Panc1 (cell line): ENCODE measurements around the gene ZDBF2. TPM values are rescaled to one million over a fixed set of nuclear protein-coding genes. Genes with fewer than 3 reads are reported as not detected.

Source experiments
- ATAC-seq: fragments of 200-7000 bp; cut with Tn5 transposase; 2 replicates; pipeline ENCODE4 v1.9.1; 2020; ENCODE audit warnings: mild to moderate bottlenecking, moderate library complexity
- BruUV-seq: library from RNA; stranded (reverse); fragments of 400-500 nt; replicated peaks from 2 replicates; lab custom pipeline; 2021; lab: Mats Ljungman, UMichigan
- CTCF ChIA-PET: fragments of 300-600 bp; sonication (Branson Sonifier 250); formaldehyde crosslinking; loops from one replicate; lab custom pipeline; 2022; ENCODE audit warnings: antibody characterized with exemption; lab: Charles Lee
- POLR2A ChIA-PET: fragments of 300-600 bp; sonication (Branson Sonifier 250); formaldehyde crosslinking; loops from one replicate; lab custom pipeline; 2022; ENCODE audit warnings: antibody characterized with exemption; lab: Charles Lee
- DNase-seq: peaks from one replicate; pipeline ENCODE4 v3.0.0-alpha.2; 2010; ENCODE audit warnings: low read depth, low spot score
- H3K27ac ChIP-seq: 2 replicates; pipeline ENCODE4 v1.5.1; 2011; ENCODE audit warnings: mild to moderate bottlenecking, low read length, inconsistent platforms
- H3K27me3 ChIP-seq: fragments of 200-500 bp; sonication (Bioruptor generic); 2 replicates; pipeline ENCODE4 v1.6.0; 2014; ENCODE audit warnings: low read length, inconsistent platforms; ENCODE audit not compliant: control insufficient read depth, insufficient read depth
- H3K36me3 ChIP-seq: fragments of 200-500 bp; sonication (Bioruptor generic); 2 replicates; pipeline ENCODE4 v1.5.1; 2014; ENCODE audit warnings: inconsistent platforms, mild to moderate bottlenecking, low read length, moderate library complexity; ENCODE audit not compliant: control insufficient read depth, insufficient read depth
- H3K4me1 ChIP-seq: 2 replicates; pipeline ENCODE4 v1.5.1; 2011; ENCODE audit warnings: inconsistent platforms, mild to moderate bottlenecking, low read length, moderate library complexity; ENCODE audit not compliant: control insufficient read depth, insufficient read depth
- H3K4me3 ChIP-seq, 2 experiments: 2 replicates each; pipeline ENCODE4 v1.5.1; 2011 to 2012; ENCODE audit warnings: low read depth in 2 of 2, low read length in 2 of 2, mild to moderate bottlenecking in 2 of 2, inconsistent platforms in 1 of 2, moderate library complexity in 1 of 2
- H3K9me3 ChIP-seq: fragments of 200-500 bp; sonication (Bioruptor generic); 2 replicates; pipeline ENCODE4 v1.5.1; 2014; ENCODE audit warnings: low read depth, mild to moderate bottlenecking, inconsistent platforms, low read length, moderate library complexity; ENCODE audit not compliant: control insufficient read depth, insufficient read depth
- POLR2AphosphoS5 ChIP-seq: IDR thresholded peaks from 2 replicates; pipeline ENCODE4 v1.6.1; 2012; ENCODE audit warnings: mild to moderate bottlenecking, low read depth, low read length, moderate library complexity
- SIN3A ChIP-seq: IDR thresholded peaks from 2 replicates; pipeline ENCODE4 v1.6.1; 2012; ENCODE audit warnings: low read depth, mild to moderate bottlenecking, low read length, moderate library complexity, borderline replicate concordance; ENCODE audit not compliant: insufficient read depth
- TCF7L2 ChIP-seq: IDR thresholded peaks from 2 replicates; pipeline ENCODE4 v1.6.1; 2011; ENCODE audit warnings: mild to moderate bottlenecking, low read depth, low read length, inconsistent platforms
- in situ Hi-C: cut with HindIII; loops from 2 replicates; pipeline ENCODE4 v1.10.0; 2016; ENCODE audit warnings: low sequenced_read_pairs, low pct_unique_long_range_greater_than_20kb
- intact Hi-C: fragments of 100-400 bp; cut with micrococcal nuclease; formaldehyde crosslinking; loops from one replicate; pipeline ENCODE4 v1.10.0; 2022; ENCODE audit not compliant: unreplicated experiment
- total RNA-seq: library from RNA; stranded (reverse); gene quantifications from one replicate; pipeline ENCODE4 v1.2.1, GENCODE V29; 2021; ENCODE audit not compliant: unreplicated experiment
- TF ChIP-seq, protein P1 (sequence below): fragments of 450-650 bp; IDR thresholded peaks from 2 replicates; pipeline ENCODE4 v1.5.1; 2017; ENCODE audit warnings: mild to moderate bottlenecking
- TF ChIP-seq, protein P2 (sequence below), 2 experiments: IDR thresholded peaks; 2 replicates each; pipeline ENCODE4 v1.6.1; 2011 to 2012; ENCODE audit warnings: low read depth in 2 of 2, control low read depth in 1 of 2, low read length in 1 of 2, mild to moderate bottlenecking in 1 of 2, moderate library complexity in 1 of 2; ENCODE audit not compliant: insufficient read depth in 1 of 2

ZDBF2 gene
- total RNA-seq, 1 experiment from 2014 or later: 4.2 TPM

DNA sequence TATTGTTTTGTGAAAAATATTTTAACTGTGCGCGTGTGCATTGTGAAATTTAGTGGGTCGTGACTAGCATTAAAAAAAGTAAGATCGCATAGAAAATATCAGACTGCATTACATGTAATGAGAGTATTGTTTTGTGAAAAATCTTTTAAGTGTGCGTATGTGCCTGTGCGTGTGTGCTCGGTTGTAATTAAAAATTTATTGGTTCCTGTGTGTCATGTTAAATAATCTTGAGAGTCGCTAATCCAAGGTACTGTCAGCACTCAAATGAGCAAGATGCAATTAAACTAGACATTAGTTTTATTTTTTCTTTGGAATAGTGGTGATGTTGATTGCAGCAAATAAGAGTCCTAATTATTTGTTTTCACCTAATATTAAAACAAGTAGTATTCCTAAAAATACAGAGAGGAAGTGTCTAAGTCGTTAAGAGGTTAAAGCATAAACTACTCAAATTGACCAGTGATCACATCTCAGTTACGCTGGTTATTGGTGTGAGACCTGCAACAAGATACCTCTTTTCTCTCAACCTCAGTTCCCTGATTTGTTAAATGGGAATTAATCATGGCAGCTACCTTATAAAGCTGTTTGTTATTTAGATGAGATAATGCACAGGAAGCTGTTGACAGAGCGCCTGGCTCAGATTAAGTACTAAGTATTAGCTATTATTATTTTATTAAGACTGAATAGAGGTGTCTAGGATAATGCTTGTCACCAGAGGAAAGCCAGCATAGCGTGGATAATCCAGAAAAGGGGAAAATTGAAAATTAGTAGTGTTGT, 1.9 kb downstream of the ZDBF2 start:
- no peaks in the 10 kb centered on the region for H3K9me3 ChIP-seq
- CTCF ChIA-PET: no interaction called here
- DNase-seq (no peak), ATAC-seq (no peak)
- intact Hi-C loops (no loop called here), in situ Hi-C loops (no loop called here)
- H3K27me3 ChIP-seq: peaks cover 12% of the 10 kb centered on the region
- H3K36me3 ChIP-seq: no peaks in the 10 kb centered on the region; the same call in 1 of the 2 replicates
- H3K4me3 ChIP-seq: no peak overlapping the region; a peak in 1 of 4 replicates
- H3K27ac ChIP-seq: no peak overlapping the region
- POLR2A ChIA-PET: no interaction called here
- BruUV-seq: no TSS peak
- no peaks in the 10 kb centered on the region for H3K4me1 ChIP-seq
- no peak for TF ChIP-seq POLR2AphosphoS5
- TF ChIP-seq, protein P1, sequence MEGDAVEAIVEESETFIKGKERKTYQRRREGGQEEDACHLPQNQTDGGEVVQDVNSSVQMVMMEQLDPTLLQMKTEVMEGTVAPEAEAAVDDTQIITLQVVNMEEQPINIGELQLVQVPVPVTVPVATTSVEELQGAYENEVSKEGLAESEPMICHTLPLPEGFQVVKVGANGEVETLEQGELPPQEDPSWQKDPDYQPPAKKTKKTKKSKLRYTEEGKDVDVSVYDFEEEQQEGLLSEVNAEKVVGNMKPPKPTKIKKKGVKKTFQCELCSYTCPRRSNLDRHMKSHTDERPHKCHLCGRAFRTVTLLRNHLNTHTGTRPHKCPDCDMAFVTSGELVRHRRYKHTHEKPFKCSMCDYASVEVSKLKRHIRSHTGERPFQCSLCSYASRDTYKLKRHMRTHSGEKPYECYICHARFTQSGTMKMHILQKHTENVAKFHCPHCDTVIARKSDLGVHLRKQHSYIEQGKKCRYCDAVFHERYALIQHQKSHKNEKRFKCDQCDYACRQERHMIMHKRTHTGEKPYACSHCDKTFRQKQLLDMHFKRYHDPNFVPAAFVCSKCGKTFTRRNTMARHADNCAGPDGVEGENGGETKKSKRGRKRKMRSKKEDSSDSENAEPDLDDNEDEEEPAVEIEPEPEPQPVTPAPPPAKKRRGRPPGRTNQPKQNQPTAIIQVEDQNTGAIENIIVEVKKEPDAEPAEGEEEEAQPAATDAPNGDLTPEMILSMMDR: no peak

DNA sequence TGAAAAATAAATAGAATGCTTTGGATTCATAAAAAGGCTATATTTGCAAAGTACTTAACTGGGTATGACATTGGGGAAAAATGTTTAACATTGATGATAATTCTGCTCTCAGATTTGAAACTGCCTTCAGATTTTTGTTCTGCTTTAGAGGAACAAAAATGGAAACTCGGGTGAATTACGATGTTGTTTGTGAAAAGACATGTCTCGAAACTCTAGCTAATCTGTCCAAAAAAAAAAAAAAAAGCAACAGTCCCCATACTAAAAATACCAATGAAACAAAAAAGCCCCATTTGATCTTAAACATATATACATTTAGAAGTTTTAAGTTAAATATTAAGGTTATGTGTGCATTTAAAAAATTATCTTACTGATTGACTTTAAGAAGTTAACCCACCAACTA, 3.0 kb downstream of the ZDBF2 start:
- Histone ChIP-seq H3K4me3 (no peak overlapping the region), H3K9me3 (no peaks in the 10 kb centered on the region), H3K27me3 (peaks cover 12% of the 10 kb centered on the region), H3K36me3 (no peaks in the 10 kb centered on the region; the same call in 1 of the 2 replicates), H3K27ac (no peak overlapping the region), H3K4me1 (no peaks in the 10 kb centered on the region)
- ATAC-seq: no peak
- CTCF ChIA-PET: no interaction called here
- POLR2A ChIA-PET: interaction anchor here (0.7 kb wide), 1 partner anchor 267 kb away, joined by 3 read pairs; no protein-coding TSS in a partner anchor
- intact Hi-C loops (no loop called here), in situ Hi-C loops (no loop called here)
- BruUV-seq: no TSS peak
- no peak for TF ChIP-seq SIN3A
- TF ChIP-seq POLR2AphosphoS5: no peak
- TF ChIP-seq, protein P1: no peak
- TF ChIP-seq TCF7L2: no peak
- TF ChIP-seq, protein P2, sequence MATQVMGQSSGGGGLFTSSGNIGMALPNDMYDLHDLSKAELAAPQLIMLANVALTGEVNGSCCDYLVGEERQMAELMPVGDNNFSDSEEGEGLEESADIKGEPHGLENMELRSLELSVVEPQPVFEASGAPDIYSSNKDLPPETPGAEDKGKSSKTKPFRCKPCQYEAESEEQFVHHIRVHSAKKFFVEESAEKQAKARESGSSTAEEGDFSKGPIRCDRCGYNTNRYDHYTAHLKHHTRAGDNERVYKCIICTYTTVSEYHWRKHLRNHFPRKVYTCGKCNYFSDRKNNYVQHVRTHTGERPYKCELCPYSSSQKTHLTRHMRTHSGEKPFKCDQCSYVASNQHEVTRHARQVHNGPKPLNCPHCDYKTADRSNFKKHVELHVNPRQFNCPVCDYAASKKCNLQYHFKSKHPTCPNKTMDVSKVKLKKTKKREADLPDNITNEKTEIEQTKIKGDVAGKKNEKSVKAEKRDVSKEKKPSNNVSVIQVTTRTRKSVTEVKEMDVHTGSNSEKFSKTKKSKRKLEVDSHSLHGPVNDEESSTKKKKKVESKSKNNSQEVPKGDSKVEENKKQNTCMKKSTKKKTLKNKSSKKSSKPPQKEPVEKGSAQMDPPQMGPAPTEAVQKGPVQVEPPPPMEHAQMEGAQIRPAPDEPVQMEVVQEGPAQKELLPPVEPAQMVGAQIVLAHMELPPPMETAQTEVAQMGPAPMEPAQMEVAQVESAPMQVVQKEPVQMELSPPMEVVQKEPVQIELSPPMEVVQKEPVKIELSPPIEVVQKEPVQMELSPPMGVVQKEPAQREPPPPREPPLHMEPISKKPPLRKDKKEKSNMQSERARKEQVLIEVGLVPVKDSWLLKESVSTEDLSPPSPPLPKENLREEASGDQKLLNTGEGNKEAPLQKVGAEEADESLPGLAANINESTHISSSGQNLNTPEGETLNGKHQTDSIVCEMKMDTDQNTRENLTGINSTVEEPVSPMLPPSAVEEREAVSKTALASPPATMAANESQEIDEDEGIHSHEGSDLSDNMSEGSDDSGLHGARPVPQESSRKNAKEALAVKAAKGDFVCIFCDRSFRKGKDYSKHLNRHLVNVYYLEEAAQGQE (IDR thresholded peaks at IDR 0.05; ENCODE audit: insufficient read depth in 1 of 2, low read depth in 2 of 2, low read length in 1 of 2): no peak
- no peak for DNase-seq
